ENCODE data around the gene ZNF598.
"Not testable (repeated sequence)": the region's sequence is repeated elsewhere in the genome, so short reads cannot be mapped to it uniquely, and the experiment has no call there.

The ZNF598 gene

GRCh38 chr16:1974157-1975070, 35.2 kb downstream of the ZNF598 start:
- no peak for DNase-seq

DNA sequence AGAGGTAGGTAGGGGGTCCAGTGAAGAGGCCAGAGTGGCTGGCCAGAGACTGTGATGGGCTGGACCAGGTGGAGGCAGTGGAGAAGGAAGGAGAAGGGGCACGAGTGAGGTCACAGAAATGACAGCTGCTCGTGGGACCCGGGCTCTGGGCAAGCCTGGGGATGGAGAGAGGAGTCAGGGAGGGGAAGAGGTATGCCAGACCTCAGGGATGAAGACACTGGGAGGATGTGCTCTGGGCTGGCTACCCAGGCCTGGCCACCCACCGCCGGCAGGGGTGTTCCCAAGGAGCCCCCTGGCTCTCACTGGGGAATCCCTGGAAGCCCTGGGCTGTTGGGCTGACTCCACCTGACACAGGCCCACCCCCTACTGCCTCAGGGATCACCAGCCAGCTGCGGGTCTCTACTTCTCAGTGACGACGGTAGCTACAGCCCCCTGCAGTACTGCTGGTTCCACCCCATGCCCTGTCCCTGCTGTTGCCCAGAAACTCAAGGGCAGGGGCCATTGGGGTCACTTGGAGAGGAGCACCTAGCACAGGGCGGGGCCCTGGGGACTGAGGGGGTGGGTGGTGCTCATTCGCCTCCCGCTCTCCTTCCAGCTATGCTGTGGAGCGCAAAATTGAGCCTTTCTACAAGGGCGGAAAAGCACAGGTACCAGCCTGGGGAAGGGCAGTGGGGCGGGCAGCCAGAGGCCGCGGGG, 36.0 kb downstream of the ZNF598 start:
- no peak for DNase-seq

GRCh38 chr16:1972490-1972877, 37.1 kb downstream of the ZNF598 start:
- no peak for DNase-seq

- peak; percentile 97 for DNase-seq
These were observed 37.7 kb downstream of the ZNF598 start, which contains the start of gene TBL3 for GRCh38 chr16:1971796-1972489. Gene TBL3 (plus strand): TSS chr16:1972053. CDS start chr16:1972165, 112 bp downstream.

GRCh38 chr16:1968146-1968953, 41.3 kb downstream of the ZNF598 start:
- DNase-seq: no peak

GRCh38 chr16:1966460-1966859, 43.2 kb downstream of the ZNF598 start, which contains the start of gene RNF151:
Gene RNF151 (plus strand): TSS chr16:1966856. CDS start chr16:1966882, 26 bp downstream.
- DNase-seq: no peak

GRCh38 chr16:1965396-1966001, 44.1 kb downstream of the ZNF598 start:
- DNase-seq: no peak

DNA sequence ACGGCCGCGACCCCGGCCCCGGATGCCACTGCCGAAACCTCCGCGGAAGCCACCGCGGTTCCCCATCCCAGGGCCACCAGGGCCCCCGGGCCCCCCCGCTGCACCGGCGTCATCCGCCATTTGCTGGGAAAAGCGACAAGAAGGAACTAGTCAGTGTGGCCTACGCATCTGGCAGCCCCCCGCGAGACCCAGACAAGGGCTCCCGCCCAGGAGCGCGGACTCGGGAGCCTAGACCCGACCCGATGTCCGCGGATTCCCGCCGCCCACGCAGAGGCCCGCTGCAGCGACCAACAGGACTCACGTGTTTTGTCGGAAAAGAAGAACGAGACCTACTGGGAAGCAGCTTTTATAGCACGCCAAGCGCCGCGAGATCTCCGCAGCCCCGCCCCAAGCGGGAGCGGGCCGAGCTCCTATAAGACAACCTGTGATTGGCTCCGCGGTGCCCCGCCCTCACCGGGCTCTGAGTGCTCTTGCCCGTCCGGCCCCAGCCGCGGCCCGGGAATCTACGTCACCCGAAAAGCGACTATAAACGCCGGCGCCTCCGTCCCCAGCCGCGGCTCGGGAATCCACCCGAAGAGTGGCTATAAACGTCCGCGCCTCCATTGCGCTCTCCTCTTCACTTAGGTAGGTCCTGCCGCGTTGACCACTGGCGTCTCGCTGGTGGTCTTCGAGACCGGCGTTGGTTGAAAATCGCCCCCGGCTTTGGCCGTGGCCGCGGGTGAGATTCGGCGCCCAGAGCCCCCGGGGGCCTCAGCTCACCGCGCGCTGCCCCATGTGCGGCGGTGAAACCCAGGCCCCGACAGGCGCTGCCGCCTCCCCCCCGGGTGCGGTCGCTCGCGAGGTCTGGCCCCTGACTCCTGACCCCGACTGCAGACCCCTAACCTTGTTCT, 44.9 kb downstream of the ZNF598 start, which contains the start of gene RPS2:
Gene RPS2 (minus strand): TSS at position 321 of the 890 bp plus-strand sequence. CDS start 201 bp downstream, at position 120.
- peak; percentile 99 for DNase-seq

DNA sequence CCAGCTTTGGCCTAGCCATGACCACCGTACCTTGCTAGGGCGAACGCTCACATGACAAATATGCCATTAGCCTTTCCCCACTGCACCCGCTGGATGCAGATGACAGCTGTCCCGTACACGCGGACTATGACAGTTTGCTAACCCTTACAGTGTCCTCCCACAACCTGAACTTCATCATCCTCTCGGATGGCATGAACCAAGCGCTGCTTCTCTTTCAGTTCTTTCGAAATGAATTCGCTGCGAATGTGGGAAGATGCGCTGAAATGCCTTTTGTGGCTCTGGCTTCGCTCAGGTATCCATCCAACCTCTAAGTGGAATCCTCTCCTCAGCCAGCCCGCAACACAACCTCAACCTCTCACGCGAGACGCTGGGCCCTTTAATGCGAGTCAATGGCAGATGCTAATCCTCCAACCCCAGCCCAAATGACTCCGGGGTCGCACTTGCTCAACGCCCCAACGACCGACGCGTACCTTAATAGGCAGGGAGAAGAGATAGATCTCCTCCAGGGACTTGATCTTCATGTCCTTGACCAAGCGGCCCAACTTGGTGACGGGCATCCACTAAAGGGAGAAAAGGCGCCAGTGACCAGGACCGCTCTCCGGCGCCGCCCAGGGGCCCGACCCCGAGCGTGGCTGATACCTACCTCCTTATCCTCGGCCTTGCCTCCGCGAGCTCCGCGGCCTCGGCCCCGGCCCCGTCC, 45.7 kb downstream of the ZNF598 start:
- no peak for DNase-seq

- DNase-seq: not testable (repeated sequence)
These were observed 47.2 kb downstream of the ZNF598 start for GRCh38 chr16:1962161-1963153.

DNA sequence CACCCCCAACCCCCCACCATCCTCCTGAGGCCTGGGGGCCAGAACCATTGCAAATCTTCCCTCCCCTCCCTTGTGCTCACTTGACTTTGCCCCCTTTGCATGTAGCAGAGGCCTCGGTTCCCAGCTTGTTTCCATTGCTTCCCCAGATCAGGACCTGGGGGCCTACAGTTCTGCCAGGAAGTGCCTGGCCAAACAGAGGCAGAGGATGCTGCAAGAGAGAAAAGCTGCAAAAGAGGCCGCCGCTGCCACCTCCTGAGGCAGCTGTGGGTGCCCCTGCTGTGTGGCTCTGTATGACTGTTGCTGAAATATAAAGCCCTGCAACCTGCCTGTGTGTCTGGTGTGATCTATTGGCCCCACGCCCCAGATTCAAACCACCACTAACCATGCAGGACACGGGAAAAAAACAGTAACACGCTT, 48.0 kb downstream of the ZNF598 start:
- DNase-seq: no peak

GRCh38 chr16:1960665-1961630, 48.7 kb downstream of the ZNF598 start:
- DNase-seq: peak; percentile 43

DNA sequence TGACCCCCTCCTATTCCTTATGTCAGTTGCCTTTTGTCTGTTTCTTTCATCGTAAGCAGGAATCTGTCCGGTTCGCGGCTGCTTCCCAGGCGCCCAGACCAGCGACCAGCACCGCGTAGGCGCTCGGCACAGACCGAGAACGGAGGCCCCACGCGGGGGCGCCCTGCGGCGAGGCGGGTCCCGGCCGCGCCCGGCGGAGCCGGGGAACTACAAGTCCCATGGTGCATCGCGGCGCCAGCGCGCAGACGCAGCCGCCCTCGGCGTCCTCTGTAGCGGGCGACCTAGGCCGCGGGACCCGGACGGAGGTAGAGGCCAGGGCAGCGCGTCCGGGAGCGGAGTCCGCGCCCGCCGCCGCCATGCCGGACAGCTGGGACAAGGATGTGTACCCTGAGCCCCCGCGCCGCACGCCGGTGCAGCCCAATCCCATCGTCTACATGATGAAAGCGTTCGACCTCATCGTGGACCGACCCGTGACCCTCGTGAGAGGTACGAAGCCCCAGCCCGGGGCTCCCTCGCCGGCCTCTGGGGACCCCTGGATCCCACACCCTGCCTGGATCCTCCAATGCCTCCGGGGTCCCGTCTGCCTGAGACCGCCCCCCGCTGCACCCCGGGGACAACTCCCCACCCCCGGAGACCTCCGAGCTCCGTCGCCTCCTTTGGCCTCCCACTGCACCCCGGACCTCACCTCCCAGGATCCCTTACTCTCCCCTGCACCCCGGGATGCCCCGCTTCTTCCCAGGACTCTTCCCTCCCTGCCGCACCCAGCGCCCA, 50.2 kb downstream of the ZNF598 start, which contains the start of gene NDUFB10:
Gene NDUFB10 (plus strand): TSS at position 270 of the 771 bp plus-strand sequence. CDS start 87 bp downstream, at position 357.
- peak; percentile 90 for DNase-seq

GRCh38 chr16:1958715-1959268, 50.8 kb downstream of the ZNF598 start:
- no peak for DNase-seq

GRCh38 chr16:1958143-1958491, 51.5 kb downstream of the ZNF598 start:
- not testable (repeated sequence) for DNase-seq

Data from fibroblast of skin of scalp (primary cell).